ENCODE results near the gene HSH2D.
"Not testable (repeated sequence)": the region's sequence is repeated elsewhere in the genome, so short reads cannot be mapped to it uniquely, and the experiment has no call there.

HSH2D gene

DNA sequence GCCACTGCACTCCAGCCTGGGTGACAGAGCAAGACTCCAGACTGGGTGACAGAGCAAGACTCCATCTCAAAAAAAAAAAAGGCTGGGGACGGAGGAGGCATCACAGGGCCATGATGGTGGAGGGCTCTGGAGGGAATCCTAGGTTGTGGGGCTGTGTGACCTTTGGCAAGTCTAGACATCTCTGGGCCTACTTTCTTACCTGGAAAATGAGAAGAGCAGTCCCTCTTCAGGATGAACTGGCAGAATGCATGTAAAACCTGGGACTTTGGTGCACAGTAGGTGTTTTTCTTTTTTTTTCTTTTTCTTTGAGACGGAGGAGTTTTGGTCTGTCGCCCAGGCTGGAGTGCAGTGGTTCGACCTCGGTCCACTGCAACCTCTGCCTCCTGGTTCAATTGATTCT is 16.2 kb downstream of the HSH2D start:
- DNase-seq = no peak

DNA sequence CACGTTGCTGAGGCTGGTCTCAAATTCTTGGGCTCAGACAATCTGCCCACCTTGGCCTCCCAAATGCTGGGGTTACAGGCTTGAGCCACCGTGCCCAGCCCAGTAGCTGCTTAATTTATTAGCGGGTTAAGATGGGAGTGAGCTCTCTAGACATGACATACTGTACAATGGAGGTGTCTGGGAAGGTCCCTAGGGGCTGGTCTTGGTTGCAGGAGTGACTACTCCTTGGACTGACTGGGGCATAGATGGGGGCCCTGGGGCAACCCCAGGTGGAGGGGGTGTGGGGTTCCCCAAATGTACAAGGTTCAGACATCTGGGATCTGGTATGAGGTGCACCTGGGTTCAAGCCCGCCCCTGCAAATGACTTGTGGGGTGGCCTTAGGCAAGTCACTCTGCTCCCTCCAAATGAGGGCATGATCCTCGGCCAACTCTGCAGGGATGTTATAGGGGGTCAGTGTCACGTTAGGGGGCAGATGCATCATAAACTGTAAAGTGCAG is 17.0 kb downstream of the HSH2D start:
- DNase-seq = no peak

DNA sequence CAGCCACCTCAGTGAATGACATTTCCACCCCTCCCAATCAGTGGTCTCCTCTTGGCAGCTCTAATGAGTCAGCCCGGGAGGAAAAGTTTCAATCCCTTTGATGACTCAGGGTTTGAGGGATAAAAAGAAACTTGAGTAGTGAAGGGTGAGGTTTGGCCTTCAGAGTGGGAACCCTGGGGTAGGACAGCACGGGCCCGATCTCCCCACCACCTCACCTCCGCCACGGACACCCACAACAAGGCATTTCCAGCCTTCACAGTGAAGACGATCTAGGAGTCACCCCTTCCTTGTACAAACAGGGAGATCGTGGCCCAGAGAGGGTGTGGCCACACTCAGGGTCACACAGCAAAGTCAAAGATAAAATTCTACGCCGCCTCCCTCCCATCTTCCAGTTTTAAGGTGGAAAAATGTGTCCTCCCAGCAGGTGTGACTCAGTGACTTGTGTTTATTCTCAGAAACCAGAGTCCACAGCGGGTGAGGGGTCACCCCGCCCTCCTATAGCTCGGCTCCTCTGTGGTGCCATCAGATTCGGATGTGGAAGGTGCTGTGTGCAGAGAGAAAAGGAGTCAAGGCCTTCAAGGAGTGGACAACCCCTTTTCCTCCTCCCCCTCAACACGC is 17.6 kb downstream of the HSH2D start:
- DNase-seq = no peak

DNA sequence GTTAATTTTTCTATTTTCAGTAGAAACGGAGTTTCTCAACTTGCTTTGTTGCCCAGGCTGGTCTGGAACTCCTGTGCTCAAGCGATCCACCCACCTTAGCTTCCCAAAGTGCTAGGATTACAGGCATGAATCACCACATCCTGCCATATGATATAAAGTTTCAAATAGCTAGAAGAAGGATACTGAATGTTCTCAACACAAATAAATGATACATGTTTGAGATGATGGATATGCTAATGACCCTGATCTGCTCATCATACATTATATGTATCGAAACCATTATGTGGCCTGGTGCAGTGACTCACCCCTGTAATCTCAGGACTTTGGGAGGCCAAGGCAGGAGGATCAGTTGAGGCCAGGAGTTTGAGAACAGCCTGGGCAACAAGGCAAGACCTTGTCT is 18.4 kb downstream of the HSH2D start:
- DNase-seq = no peak

DNA sequence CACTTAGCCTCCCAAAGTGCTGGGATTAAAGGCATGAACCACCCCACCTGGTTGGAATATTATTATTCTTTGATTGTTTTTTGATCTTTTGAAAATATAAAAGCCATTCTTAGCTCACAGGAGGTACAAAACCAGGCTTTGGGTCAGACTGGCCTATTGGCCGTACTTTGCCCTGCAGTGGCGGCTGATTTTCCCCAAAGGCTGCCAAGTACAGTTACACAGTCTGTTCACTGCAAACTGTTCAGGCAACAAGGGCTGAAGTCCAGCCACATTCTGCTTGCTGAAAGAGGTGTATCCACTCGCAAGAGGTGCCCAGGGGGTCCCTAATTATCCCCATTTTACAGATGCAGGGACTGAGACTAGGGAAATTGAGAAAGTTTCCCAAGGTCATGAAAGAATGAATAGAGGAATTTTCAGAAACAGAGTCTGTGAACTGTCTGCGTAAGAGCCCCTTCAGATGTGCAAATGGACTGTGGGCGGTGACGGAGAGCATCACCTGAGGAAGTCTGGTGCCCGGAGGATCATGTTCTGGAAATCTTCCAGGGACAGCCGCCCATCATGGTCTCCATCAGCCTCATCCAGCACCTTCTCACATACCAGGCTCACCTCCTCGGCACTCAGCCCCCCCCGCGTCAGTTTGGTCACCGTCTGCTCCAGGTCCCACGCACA is 20.9 kb downstream of the HSH2D start:
- no peak for DNase-seq

DNA sequence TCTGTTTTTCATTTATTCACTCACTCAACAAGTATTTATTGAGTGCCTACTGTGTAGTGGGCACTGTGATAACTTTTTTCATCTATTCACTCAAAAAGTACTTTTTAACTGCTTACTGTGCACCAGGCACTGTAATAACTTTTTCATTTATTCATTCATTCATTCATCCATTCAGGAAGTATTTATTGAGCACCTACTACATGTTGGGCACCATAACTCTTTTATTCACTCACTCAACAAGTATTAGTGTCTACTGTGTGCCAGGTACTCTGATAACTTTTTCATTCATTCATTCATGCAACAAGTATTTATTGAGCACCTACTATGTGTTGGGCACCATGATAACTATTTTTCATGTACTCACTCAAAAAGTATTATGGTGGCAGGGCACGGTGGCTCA is 22.9 kb downstream of the HSH2D start:
- no peak for DNase-seq

DNA sequence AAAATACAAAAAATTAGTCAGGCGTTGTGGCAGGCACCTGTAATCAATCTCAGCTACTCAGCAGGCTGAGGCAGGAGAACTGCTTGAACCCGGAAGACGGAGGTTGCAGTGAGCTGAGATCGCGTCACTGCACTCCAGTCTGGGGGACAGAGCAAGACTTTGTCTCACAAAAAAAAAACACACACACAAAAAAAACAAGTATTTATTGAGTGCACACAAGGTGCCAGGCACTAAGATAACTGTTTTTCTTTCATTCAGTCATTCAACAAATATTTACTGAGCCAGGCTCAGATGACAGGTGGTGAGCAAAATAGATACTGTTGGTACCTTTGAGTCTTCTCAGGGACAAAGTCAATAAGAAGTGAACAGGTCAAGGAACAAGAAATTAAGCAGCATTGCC is 23.6 kb downstream of the HSH2D start:
- DNase-seq = no peak

DNA sequence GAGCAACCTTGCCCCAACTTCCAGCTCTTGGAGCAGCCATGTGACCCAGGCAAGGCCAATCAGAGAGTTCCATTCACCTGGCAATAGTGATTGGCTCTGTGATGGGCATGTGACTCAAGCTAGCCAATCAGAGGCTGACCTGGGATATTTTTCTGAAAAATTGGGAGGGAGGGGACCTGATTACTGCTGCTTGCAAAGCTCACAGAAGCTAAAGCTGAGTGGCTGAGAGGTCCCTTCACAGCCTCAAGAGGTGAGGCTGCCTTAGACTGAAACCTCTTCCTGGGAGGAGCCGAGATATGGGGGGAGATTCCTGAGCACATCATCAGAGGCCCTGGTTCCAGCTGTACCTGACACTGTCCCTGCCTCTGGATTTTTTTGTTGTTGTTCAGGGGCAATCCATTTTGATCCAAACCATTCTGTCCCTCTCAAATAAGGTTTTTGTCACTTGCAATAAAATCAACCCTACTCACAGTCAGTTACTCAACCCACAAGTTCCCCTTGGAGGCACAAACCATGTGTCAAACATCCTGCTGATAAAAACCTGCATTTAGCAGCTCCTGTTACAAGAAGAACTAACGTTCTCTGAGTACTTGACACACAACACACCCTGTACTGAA is 25.1 kb downstream of the HSH2D start:
- no peak for DNase-seq

DNA sequence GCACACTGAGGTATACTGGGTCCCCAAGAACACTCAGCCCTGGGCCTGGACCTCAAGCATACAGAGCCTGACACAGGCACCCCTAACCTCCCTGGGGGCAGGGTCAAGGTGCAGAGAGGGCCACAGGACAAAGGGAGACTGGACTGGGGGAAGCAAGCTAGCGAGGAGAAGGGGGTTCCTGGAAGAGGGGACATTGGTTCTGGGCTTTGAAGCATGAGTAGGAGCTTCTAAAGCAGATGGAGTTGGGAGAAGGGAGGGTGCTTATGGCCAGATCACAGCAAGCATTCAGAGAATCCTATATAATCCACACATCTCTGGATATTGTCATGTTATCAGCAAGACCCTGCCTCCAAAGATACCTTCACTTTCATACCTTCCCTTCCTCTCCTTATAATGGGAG is 26.6 kb downstream of the HSH2D start:
- no peak for DNase-seq

DNA sequence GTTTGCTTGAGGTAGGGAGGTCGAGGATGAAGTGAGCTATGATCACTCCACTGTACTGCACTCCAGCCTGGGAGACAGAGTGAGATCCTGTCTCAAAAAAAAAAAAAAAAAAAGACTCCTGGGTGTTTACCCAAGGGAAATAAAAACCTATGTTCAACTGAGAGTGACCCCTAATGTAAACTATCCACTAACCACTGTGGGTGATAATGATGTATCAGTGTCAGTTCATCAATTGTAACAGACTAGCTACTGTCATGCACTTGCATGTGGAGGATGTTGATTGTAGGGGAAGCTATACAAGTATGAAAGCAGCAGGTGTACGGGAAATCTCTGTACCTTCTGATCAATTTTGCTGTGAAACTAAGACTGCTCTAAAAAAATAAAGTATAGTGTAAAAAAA is 32.5 kb downstream of the HSH2D start:
- no peak for DNase-seq

DNA sequence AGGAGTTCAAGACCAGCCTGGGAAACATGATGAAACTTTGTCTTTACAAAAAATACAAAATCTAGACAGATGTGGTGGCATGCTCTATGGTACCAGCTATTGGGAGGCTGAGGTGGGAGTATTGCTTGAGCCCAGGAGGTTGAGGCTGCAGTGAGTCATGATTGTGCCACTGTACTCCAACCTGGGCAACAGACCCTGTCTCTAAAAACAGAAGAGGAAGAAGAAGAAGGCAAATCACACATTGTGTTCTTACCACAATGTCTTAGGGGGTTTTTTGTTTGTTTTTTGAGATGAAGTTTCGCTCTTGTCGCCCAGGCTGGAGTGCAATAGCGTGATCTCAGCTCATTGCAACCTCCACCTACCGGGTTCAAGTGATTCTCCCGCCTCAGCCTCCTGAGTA is 35.4 kb downstream of the HSH2D start:
- DNase-seq = not testable (repeated sequence)

DNA sequence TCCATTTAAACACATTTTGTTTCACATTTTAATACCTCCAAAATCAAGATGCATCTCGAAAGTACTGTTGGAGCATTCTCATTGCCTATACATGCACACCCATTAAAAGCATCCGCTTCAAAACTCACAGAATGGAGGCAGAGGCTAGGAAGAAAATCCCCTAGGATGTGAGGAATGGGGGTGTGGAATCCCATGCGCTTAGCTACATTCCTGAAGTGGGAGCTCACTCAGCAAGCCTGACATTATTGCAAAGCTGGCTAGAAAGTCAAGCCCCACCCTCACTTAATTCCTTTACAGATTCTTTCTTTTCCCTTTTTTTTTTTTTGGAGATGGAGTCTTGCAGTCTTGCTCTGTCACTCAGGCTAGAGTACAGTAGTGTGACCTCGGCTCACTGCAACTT is 37.1 kb downstream of the HSH2D start:
- no peak for DNase-seq

DNA sequence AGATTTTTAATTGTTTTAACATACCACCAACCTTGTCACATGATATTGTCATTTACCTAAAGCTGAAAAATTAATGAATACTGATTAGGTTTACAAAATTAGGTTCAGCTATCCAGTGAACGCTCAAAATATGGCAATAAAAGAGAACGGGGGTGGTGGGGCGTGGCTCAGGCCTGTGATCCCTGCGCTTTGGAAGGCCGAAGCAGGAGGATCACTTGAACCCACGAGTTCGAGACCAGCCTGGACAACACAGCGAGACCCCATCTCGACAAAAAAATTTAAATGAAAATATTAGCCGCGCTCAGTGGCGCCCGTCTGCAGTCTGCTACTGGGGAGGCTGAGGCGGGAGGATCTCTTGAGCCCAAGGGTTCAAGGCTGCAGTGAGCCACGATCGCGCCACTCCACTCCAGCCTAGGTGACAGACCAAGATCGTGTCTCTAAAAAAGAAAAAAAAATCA is 41.2 kb downstream of the HSH2D start:
- no peak for DNase-seq

DNA sequence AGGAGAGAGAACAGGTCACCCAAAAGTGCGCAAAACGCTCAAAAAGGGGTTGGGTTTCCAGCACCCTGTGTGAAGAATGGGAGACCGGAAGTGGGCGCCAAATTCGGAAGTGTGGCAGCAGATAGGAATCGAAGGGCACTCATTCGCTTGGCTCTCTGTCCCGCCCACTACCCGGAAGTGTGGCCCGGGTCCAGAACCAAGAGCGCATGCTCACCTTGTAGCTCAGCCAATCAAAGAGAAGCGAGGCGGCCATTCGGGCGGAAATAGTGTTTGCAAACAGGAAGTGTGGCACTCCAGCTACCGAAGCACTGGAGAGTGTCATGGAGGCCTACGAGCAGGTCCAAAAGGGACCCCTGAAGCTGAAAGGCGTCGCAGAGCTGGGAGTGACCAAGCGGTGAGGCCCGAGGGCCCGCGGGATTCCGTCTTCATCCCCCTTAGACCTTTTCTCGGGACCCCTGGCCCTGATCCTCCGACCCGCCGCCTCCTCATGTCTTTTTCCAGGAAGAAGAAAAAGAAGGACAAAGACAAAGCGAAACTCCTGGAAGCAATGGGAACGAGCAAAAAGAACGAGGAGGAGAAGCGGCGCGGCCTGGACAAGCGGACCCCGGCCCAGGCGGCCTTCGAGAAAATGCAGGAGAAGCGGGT is 41.8 kb downstream of the HSH2D start, which contains the start of gene FAM32A:
TSS of gene FAM32A (plus strand) at position 288 of the 645 bp plus-strand sequence. CDS start at position 321, 33 bp downstream.
- peak; percentile 92 for DNase-seq

DNA sequence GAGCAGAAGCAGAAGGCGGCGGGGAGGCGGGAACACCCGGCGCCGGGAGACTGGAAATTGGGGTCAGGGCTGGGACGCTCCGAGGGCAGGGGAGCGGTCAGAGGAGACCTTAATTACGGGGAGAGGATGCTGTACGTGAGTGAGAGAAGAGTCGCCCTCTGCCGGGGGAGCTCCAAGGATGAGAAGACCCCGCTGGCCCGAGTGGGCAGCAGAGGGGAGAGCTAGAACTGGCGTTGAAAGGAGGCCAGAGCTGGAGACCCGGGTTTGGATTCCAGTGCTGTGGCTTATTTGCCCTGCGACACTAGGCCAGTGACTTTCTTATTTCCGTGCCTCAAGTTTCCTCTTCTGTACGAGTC is 42.3 kb downstream of the HSH2D start:
- no peak for DNase-seq

DNA sequence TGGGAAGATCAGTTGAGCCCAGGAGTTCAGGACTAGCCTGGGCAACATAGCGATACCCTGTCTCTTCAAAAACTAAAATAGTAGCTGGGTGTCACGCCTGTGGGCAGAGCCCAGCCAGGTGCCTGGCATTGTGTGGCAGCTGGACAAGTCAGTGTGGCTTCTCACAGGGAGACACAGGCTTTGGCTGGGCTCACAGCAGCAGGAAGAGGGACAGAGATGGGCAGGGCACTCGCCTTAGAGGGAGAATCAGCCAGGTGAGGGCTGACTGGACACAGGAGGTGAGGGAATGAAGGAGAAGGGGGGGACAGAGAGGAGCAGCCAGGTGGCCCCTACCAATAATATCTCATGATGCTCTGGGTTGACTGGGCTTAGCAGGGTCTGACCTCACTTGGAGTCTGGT is 45.0 kb downstream of the HSH2D start:
- no peak for DNase-seq

DNA sequence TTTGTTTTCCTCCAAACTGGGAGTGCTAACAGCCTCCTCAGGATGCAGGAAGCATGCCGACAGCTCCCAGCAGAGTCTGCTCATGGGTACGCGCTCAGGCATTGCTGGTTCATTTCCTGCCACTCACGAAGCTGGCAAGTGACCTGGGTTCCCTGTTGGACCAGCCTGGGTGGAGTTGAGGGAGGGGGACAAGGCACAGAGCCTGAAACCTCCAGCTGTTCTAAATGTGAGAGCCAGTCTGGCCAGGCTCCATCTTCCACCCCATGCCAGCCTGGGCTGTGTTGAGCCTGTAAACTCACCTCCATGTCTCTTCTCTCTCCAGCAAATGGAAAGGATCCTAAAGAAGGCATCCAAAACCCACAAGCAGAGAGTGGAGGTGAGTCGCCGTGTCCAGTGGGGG is 46.7 kb downstream of the HSH2D start:
- no peak for DNase-seq

DNA sequence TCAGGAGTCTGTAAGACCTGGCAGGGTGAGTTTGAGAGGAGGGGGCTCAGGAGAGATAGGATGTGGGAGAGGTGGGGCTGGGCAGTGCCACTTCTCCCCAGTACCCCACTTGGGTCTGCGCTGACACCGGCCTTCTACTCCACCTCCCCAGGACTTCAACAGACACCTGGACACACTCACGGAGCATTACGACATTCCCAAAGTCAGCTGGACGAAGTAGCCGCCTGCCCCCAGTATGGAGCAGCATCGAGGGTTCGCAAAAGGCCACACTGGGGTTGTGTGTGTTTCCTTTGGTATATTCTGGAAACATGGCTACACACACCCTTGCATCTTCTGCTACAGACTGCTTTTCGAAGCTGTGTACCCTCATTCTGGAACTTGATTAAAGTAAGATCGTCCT is 47.3 kb downstream of the HSH2D start:
- no peak for DNase-seq

DNA sequence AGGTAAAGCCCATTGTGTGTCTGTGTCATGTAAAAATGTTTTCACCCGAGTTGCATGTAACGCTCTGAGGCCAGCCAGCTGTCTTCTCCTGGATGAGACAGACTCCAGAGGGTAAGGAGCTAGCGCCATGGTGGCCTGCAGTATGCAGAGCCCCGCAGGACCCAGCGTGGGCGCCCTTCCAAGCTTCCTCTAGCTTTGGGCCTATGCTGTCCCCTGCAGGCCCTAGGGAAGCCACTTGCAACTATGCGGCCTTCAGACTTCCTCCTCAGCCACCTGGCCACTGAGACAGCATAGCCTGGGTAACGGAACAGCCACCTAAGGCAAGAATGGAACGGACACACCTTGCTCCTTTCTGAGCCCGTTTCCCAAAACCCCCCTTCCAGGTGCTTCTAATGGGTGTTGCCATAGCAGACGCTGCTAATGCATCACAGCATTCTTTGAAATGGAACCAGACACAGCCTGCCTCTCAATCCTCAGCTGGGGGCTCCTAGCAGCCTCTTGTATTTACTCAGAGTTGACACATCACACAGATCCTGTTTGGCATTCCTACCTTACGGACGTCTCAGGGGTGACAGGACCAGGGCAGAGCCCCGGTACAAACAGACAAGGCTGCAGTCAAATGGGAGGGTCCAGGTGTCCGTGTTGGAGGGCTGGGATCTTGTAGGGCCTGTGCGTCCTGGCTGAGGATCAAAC is 47.9 kb downstream of the HSH2D start:
- no peak for DNase-seq

DNA sequence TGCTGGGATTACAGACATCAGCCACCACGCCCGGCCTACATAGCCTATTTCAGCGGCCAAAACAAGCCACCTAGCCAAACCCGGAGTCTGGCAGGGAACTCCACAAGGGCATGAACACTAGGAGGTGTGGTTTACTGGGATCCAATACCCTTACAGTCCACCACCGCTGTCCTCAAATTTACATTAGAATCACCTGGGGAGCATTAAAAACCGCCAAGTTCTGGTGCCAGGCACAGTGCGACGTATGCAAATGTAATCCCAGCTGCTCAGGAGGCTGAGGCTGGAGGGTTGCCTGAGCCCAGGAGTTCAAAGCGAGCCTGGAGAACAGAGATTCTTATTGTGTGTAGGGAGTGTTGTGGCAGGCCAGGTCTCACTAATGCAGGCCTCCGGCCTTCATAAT is 50.0 kb downstream of the HSH2D start:
- no peak for DNase-seq

DNA sequence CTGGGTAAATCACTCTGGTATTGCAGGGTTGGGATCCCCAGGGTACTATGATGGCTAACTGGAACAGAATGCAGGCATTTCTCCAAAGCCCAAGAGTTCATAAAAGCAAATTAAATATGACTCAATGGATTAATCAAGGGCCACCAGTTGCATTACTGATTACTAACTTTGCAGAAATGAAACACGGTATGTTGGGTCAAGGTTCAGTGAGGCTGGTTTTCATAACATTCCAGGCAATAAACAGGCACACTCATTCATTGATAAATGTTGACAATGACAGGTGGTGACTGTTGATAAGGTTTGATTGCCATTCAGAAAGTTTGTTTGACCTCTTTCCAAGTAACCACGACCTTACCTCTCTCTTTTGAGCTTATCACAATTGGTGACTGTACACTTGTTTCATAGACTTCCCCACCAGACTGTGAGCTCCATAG is 53.7 kb downstream of the HSH2D start:
- DNase-seq = no peak

DNA sequence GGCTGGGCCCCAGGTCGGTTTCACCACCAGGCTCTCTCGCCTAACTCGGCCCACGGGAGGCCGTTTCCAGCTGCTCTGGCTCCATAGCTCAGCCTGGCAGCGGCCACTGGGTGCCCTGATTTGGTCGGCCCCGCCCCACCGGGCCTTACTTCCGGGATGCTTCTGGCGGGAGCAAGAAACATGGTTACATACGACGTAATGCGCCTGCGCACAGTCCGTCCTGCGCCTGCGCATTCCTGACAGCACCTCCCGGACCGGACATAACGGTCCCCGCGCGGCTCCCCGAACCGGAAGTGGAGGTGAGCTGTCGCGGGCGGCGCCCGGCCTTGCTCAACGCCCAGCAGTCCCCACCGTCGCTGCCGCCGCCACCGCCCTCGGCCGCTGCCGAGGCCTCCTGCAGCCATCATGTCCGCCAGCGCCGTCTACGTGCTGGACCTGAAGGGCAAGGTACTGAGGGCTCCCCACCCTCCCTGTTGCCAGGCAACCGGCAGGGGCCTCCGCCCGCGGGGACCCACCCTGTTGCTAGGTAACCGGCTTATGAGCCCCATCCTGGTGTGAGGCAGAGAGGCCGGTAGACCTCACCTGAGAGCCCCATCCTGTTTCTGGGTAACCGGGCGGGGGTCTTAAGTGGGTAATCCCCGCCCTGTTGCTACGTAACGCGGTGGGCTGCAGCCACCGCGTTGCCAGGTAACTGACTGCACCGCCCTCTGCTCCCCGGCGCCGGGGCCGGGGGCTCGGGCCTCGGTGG is 54.3 kb downstream of the HSH2D start, which contains the start of gene AP1M1:
TSS of gene AP1M1 (plus strand) at position 290 of the 748 bp plus-strand sequence. CDS start at position 406, 116 bp downstream.
- peak; percentile 89 to 95 for DNase-seq
